Measurements from ENCODE around the gene WDR83.

Gene WDR83

GRCh38 chr19:12715929-12716328 is 49.3 kb downstream of the WDR83 start:
- Histone ChIP-seq H3K9ac (no peak overlapping the region), H3K9me3 (ENCODE audit: control insufficient read depth, low read length) (no peaks in the 10 kb centered on the region), H2AFZ (no peak overlapping the region), H3K27me3 (ENCODE audit: control insufficient read depth, insufficient read depth, low read length) (no peaks in the 10 kb centered on the region), H3K4me3 (ENCODE audit: low read depth, low read length) (no peak overlapping the region), H3K36me3 (ENCODE audit: control insufficient read depth, insufficient read depth, low read length) (no peaks in the 10 kb centered on the region), H3K27ac (no peak overlapping the region), H3K4me2 (ENCODE audit: low read length) (no peak overlapping the region), H3K4me1 (no peaks in the 10 kb centered on the region), H3K79me2 (peaks cover 57% of the 10 kb centered on the region)
- TF ChIP-seq CTCF (IDR thresholded peaks at IDR 0.05) = no peak

GRCh38 chr19:12720296-12720695 is 53.7 kb downstream of the WDR83 start:
- Histone ChIP-seq H3K9ac (no peak overlapping the region), H3K79me2 (peaks cover 53% of the 10 kb centered on the region), H3K36me3 (ENCODE audit: control insufficient read depth, insufficient read depth, low read length) (no peaks in the 10 kb centered on the region), H3K4me1 (peaks cover 13% of the 10 kb centered on the region), H3K4me2 (ENCODE audit: low read length) (peak overlapping the region; percentile 99), H3K4me3 (ENCODE audit: low read depth, low read length) (peak overlapping the region; percentile 90), H3K27me3 (ENCODE audit: control insufficient read depth, insufficient read depth, low read length) (no peaks in the 10 kb centered on the region), H2AFZ (no peak overlapping the region), H3K9me3 (ENCODE audit: control insufficient read depth, low read length) (no peaks in the 10 kb centered on the region), H3K27ac (no peak overlapping the region)
- TF ChIP-seq CTCF (IDR thresholded peaks at IDR 0.05) = no peak

- Histone ChIP-seq H3K4me3 (ENCODE audit: low read depth, low read length) (peak overlapping the region; percentile 90), H3K27ac (peak overlapping the region; percentile 86), H2AFZ (peak overlapping the region; percentile 99), H3K36me3 (ENCODE audit: control insufficient read depth, insufficient read depth, low read length) (no peaks in the 10 kb centered on the region), H3K9ac (peak overlapping the region; percentile 92), H3K79me2 (peaks cover 46% of the 10 kb centered on the region), H3K27me3 (ENCODE audit: control insufficient read depth, insufficient read depth, low read length) (no peaks in the 10 kb centered on the region), H3K4me2 (ENCODE audit: low read length) (peak overlapping the region; percentile 99), H3K9me3 (ENCODE audit: control insufficient read depth, low read length) (no peaks in the 10 kb centered on the region), H3K4me1 (peaks cover 13% of the 10 kb centered on the region)
- TF ChIP-seq CTCF (IDR thresholded peaks at IDR 0.05) = no peak
These were observed 54.4 kb downstream of the WDR83 start for GRCh38 chr19:12720851-12721655.

DNA sequence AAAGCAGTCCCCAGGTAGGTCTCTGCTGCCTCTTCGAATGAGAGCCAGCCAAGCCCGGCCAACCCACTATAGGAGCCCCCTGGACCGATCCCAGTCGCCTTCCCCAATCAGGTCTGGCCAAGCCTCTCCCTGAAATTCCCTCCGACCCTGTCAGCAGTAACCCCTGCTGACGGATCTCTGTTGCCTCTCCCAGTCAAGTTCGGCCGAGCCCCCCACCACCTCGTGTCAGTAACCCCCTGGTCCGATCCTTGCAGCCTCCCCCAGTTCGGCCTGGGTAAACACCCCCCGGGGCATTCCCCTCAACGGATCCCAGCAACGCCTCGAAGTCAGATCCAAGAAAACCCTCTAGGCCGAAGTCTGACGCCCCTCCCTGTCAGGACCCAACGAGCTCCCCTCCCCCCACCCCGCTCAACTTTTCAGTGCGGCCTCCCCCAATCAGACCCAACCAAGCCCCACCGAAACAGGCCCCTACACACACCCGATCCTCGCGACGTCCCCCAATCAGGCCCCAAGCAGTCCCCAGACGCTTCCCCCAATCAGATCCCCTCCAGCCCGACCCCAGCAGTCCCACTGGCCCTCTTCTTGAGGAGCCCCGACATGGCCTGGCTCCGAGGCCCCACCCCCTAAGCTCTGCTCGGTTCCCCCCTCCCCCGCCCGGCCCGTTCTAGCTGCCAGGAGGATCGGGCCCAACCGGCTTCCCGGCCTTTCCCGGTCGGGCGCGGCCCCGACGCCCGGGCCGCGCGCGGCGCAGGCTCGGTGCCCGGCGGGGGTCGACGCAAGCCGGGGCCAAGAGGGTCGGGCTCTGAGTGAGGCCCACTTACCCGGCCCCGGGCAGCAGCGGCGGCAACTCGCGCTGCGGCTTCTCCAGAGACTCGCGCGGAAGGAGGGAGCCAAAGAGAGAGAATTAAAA is 55.3 kb downstream of the WDR83 start:
- Histone ChIP-seq H3K9ac (peak overlapping the region; percentile 92), H3K27ac (peak overlapping the region; percentile 86), H2AFZ (peak overlapping the region; percentile 99), H3K4me1 (peaks cover 13% of the 10 kb centered on the region), H3K4me3 (ENCODE audit: low read depth, low read length) (peak overlapping the region; percentile 90), H3K79me2 (peaks cover 39% of the 10 kb centered on the region), H3K27me3 (ENCODE audit: control insufficient read depth, insufficient read depth, low read length) (no peaks in the 10 kb centered on the region), H3K36me3 (ENCODE audit: control insufficient read depth, insufficient read depth, low read length) (no peaks in the 10 kb centered on the region), H3K9me3 (ENCODE audit: control insufficient read depth, low read length) (no peaks in the 10 kb centered on the region), H3K4me2 (ENCODE audit: low read length) (peak overlapping the region; percentile 99)
- TF ChIP-seq CTCF (IDR thresholded peaks at IDR 0.05) = no peak

All from parathyroid adenoma (tissue), 2 donors.